GM19438 (cell line): Measurements from ENCODE around the gene RAET1E.
"Not testable (repeated sequence)": the region's sequence is repeated elsewhere in the genome, so short reads cannot be mapped to it uniquely, and the experiment has no call there.

ENCODE experiments used
- ATAC-seq: cut with Tn5 transposase; IDR thresholded peaks from one replicate; pipeline ENCODE4 v1.9.1; 2021; ENCODE audit warnings: low read depth; ENCODE audit not compliant: unreplicated experiment

The RAET1E gene

DNA sequence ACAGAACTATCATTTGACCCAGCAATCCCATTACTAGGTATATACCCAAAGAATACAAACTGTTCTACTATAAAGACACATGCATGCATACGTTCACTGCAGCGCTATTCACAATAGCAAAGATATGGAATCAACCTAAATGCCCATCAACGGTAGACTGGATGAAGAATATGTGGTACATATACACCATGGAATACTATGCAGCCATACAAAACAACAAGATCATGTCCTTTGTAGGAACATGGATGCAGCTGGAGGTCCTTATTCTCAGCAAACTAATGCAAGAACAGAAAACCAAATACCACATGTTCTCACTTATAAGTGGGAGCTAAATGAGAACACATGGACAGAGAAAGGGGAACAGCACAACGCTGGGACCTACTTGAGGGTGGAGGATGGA lies 49.6 kb downstream of the RAET1E start:
- ATAC-seq: not testable (repeated sequence)
